B cell (primary cell): Measurements from ENCODE around the gene ATAT1. TPM values are rescaled to one million over a fixed set of nuclear protein-coding genes. Genes with fewer than 3 reads are reported as not detected.

Experiments used
- ATAC-seq: fragments of 200-7000 bp; cut with Tn5 transposase; one replicate; pipeline ENCODE4 v1.10.0; 2021; ENCODE audit warnings: low read depth, mild to moderate bottlenecking, moderate number of reproducible peaks, moderate library complexity
- CTCF ChIA-PET: fragments of 350-600 bp; sonication (Branson Sonifier 250); formaldehyde crosslinking; loops from one replicate; lab custom pipeline; 2021; ENCODE audit warnings: antibody characterized with exemption, inconsistent platforms; lab: Charles Lee
- POLR2A ChIA-PET: fragments of 350-600 bp; sonication (Branson Sonifier 250); formaldehyde crosslinking; loops from one replicate; lab custom pipeline; 2021; ENCODE audit warnings: antibody characterized with exemption; lab: Charles Lee
- DNase-seq: peaks from one replicate; pipeline ENCODE4 v3.0.0; 2013
- H2AFZ ChIP-seq: 2 replicates; pipeline ENCODE4 v1.6.1; 2012; ENCODE audit warnings: mild to moderate bottlenecking, low read depth, low read length; ENCODE audit not compliant: insufficient read depth, poor library complexity, severe bottlenecking
- H3K27ac ChIP-seq, 2 donors: 1 replicate in 1 of 2; 2 replicates in 1 of 2; pipeline ENCODE4 v1.5.1; 2012 to 2013; ENCODE audit warnings: low read length in 2 of 2, mild to moderate bottlenecking in 2 of 2, moderate library complexity in 1 of 2
- H3K27me3 ChIP-seq, 4 experiments: fragments of 200-600 bp in 1 of 4; sonication (generic) in 1 of 4; replicated peaks in 1 of 4; 1 replicate in 2 of 4; 2 replicates in 2 of 4; pipeline versions ENCODE4 v1.6.1 to v1.7.0; 2013 to 2016; ENCODE audit warnings: low read length in 3 of 4, mild to moderate bottlenecking in 2 of 4, mixed read lengths in 1 of 4, moderate library complexity in 1 of 4; ENCODE audit not compliant: insufficient read depth in 4 of 4, control insufficient read depth in 3 of 4; ENCODE audit errors: control extremely low read depth in 1 of 4
- H3K36me3 ChIP-seq, 2 experiments: replicated peaks in 1 of 2; 1 replicate in 1 of 2; 2 replicates in 1 of 2; pipeline versions ENCODE4 v1.6.1 to v1.7.1; 2013; ENCODE audit warnings: low read length in 1 of 2; ENCODE audit not compliant: insufficient read depth in 2 of 2, control insufficient read depth in 1 of 2; ENCODE audit errors: control extremely low read depth in 1 of 2, extremely low read depth in 1 of 2
- H3K4me1 ChIP-seq, 2 donors: fragments of 200-600 bp in 1 of 2; sonication (generic) in 1 of 2; 1 replicate in 1 of 2; 2 replicates in 1 of 2; pipeline versions ENCODE4 v1.5.1 to v1.6.1; 2013 to 2017; ENCODE audit warnings: low read length in 2 of 2; ENCODE audit not compliant: control insufficient read depth in 2 of 2, insufficient read depth in 2 of 2
- H3K4me2 ChIP-seq: replicated peaks from 2 replicates; pipeline ENCODE3; 2012; ENCODE audit warnings: mild to moderate bottlenecking, low read depth, low read length; ENCODE audit not compliant: poor library complexity, severe bottlenecking
- H3K4me3 ChIP-seq, 5 experiments: fragments of 200-600 bp in 1 of 5; sonication (generic) in 1 of 5; 1 replicate in 3 of 5; 2 replicates in 2 of 5; pipeline versions ENCODE4 v1.5.1 to v1.7.0; 2011 to 2016; ENCODE audit warnings: low read length in 4 of 5, mild to moderate bottlenecking in 4 of 5, low read depth in 2 of 5, control low read depth in 1 of 5, moderate library complexity in 1 of 5; ENCODE audit not compliant: insufficient read depth in 1 of 5; ENCODE audit errors: control extremely low read depth in 1 of 5, extremely low read depth in 1 of 5
- H3K79me2 ChIP-seq: fragments of 200-600 bp; sonication (generic); one replicate; pipeline ENCODE4 v1.6.0; 2016; ENCODE audit warnings: low read length; ENCODE audit not compliant: control insufficient read depth, insufficient read depth
- H3K9ac ChIP-seq: fragments of 200-600 bp; sonication (generic); 2 replicates; pipeline ENCODE4 v1.6.1; 2017; ENCODE audit warnings: mild to moderate bottlenecking, low read length, moderate library complexity
- H3K9me3 ChIP-seq, 3 donors: one replicate each; pipeline versions ENCODE4 v1.6.1 to v1.7.1; 2013; ENCODE audit warnings: low read length in 2 of 3; ENCODE audit not compliant: control insufficient read depth in 2 of 3, insufficient read depth in 1 of 3; ENCODE audit errors: control extremely low read depth in 1 of 3
- H4K20me1 ChIP-seq: 2 replicates; pipeline ENCODE4 v1.6.0; 2012; ENCODE audit warnings: mild to moderate bottlenecking, low read length; ENCODE audit not compliant: insufficient read depth, control insufficient read depth, poor library complexity, severe bottlenecking
- H3K27ac Mint-ChIP-seq: one replicate; pipeline ENCODE4 v1.8.0; 2021; ENCODE audit warnings: mixed read lengths
- H3K27me3 Mint-ChIP-seq: one replicate; pipeline ENCODE4 v1.8.0; 2021; ENCODE audit warnings: mixed read lengths
- H3K4me1 Mint-ChIP-seq: one replicate; pipeline ENCODE4 v1.8.0; 2021; ENCODE audit warnings: mixed read lengths
- H3K4me3 Mint-ChIP-seq: one replicate; pipeline ENCODE4 v1.8.0; 2021; ENCODE audit warnings: mixed read lengths
- H3K9me3 Mint-ChIP-seq: one replicate; pipeline ENCODE4 v1.8.0; 2022; ENCODE audit warnings: mixed read lengths; ENCODE audit not compliant: insufficient read depth
- EZH2 ChIP-seq: IDR thresholded peaks from 2 replicates; pipeline ENCODE4 v1.6.1; 2012; ENCODE audit warnings: borderline replicate concordance, low read depth, mild to moderate bottlenecking, moderate library complexity, low read length; ENCODE audit not compliant: insufficient read depth, poor library complexity, severe bottlenecking
- WGBS: methylation state at CpG from one replicate; pipeline ENCODE4 v1.1.5; 2013; ENCODE audit warnings: missing lambda C conversion rate; ENCODE audit not compliant: insufficient coverage; 5-methylcytosine and 5-hydroxymethylcytosine counted together
- intact Hi-C: fragments of 100-400 bp; cut with micrococcal nuclease; formaldehyde crosslinking; loops from one replicate; pipeline ENCODE4 v1.10.0; 2022
- polyA plus RNA-seq: library from polyadenylated mRNA; depleted of rRNA; stranded (reverse); fragments of >200 nt; gene quantifications from 2 replicates; pipeline ENCODE4 v1.2.3, GENCODE V29; 2012
- total RNA-seq, 2 donors: library from RNA; stranded (reverse); fragments of 120-200 nt in 1 of 2; gene quantifications; 1 replicate in 1 of 2; 2 replicates in 1 of 2; pipeline versions ENCODE4 v1.2.3 to v1.2.4, GENCODE V29; 2013 to 2022
- TF ChIP-seq, protein P1 (sequence below): fragments of 200-600 bp; IDR thresholded peaks from one replicate; pipeline ENCODE4 v1.8.0; 2022; ENCODE audit warnings: antibody characterized with exemption, mild to moderate bottlenecking

ATAT1 gene
- total and polyA plus RNA-seq, 2 donors (not counting 1 experiment from before 2014, with no cell fraction given): 15.7 to 21.5 TPM

GRCh38 chr6:30614843-30615218 is 11.8 kb upstream of the ATAT1 start:
- H3K4me3 Mint-ChIP-seq: peak overlapping the region; percentile 92
- H3K9me3 Mint-ChIP-seq: no peaks in the 10 kb centered on the region
- Histone ChIP-seq H3K4me2 (peak overlapping the region; percentile 82), H4K20me1 (peaks cover 3% of the 10 kb centered on the region), H3K27me3 (no peaks in the 10 kb centered on the region), H3K9me3 (no peaks in the 10 kb centered on the region), H2AFZ (peak overlapping the region; percentile 40), H3K4me1 (peaks cover 41 to 46% of the 10 kb centered on the region in 2 donors), H3K36me3 (peaks cover 4 to 20% of the 10 kb centered on the region in 2 experiments), H3K27ac (peak overlapping the region; percentile 99), H3K4me3 (peak overlapping the region; percentile 89 to 100 (median 98)), H3K79me2 (peaks cover 79% of the 10 kb centered on the region), H3K9ac (peak overlapping the region; percentile 100)
- H3K27ac Mint-ChIP-seq: peak overlapping the region; percentile 100
- ATAC-seq: peak; percentile 52
- intact Hi-C loops: loop anchor here (2.0 to 10.0 kb wide), 4 partner anchors 18 to 740 kb away; partner anchors contain the start of genes GTF2H4 and HLA-B
- DNase-seq: peak; percentile 95
- peaks cover 58% of the 10 kb centered on the region for H3K4me1 Mint-ChIP-seq
- CTCF ChIA-PET: interaction anchor here (0.6 to 4.8 kb wide), 18 partner anchors 10 to 1037 kb away, joined by 3 to 41 read pairs (median 4); partner anchors contain the start of genes DHX16 and MDC1
- TF ChIP-seq, protein P1, sequence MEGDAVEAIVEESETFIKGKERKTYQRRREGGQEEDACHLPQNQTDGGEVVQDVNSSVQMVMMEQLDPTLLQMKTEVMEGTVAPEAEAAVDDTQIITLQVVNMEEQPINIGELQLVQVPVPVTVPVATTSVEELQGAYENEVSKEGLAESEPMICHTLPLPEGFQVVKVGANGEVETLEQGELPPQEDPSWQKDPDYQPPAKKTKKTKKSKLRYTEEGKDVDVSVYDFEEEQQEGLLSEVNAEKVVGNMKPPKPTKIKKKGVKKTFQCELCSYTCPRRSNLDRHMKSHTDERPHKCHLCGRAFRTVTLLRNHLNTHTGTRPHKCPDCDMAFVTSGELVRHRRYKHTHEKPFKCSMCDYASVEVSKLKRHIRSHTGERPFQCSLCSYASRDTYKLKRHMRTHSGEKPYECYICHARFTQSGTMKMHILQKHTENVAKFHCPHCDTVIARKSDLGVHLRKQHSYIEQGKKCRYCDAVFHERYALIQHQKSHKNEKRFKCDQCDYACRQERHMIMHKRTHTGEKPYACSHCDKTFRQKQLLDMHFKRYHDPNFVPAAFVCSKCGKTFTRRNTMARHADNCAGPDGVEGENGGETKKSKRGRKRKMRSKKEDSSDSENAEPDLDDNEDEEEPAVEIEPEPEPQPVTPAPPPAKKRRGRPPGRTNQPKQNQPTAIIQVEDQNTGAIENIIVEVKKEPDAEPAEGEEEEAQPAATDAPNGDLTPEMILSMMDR: no peak
- POLR2A ChIA-PET: interaction anchor here (0.6 to 4.0 kb wide), 27 partner anchors 12 to 1730 kb away, joined by 3 to 22 read pairs (median 5); partner anchors contain the start of genes ABCF1, ATAT1, C6orf136 and DHX16
- no CpG with 5 or more reads among the region's 6 CpGs for WGBS
- H3K27me3 Mint-ChIP-seq: no peaks in the 10 kb centered on the region

DNA sequence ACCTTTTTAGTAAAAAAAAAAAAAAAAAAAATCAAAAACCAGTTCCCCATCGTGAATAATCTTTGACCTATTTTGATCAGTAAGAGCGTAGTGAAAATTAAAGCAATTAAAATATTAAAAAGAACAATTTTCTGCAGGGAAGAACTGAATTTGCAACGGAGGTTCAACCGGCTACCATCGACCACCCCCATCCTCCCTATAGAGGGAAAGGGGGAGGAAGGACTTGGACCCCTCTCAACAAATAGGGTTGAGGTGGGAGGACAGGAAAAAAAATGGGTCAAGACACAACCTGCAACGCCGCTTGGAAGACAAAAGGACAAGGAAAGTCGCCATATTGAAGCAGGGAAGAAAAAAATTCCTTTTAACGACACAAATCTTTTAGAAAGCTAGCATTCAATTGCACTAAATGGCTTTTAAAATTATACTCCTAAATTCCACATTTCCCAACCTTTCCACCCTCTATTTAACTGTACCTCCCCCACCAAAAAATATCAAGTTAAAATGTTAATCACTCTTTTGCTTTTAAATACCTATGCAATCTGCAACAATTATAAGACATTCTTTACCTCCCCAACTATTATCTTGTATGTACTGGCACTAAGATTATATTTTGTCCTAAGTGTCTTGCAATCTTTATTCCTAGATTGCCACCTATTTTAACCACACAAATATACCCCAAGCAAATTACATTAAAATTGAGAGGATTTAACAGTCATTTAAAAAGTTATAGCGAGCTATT is 11.3 kb upstream of the ATAT1 start:
- no peaks in the 10 kb centered on the region for H3K9me3 Mint-ChIP-seq
- no peaks in the 10 kb centered on the region for H4K20me1 ChIP-seq
- H3K27ac Mint-ChIP-seq: peak overlapping the region; percentile 100
- POLR2A ChIA-PET: interaction anchor here (0.6 to 4.0 kb wide), 29 partner anchors 11 to 1730 kb away, joined by 3 to 22 read pairs (median 5); partner anchors contain the start of genes ABCF1, ATAT1, C6orf136 and DHX16
- peak overlapping the region; percentile 82 for H3K4me2 ChIP-seq
- H3K4me3 Mint-ChIP-seq: peak overlapping the region; percentile 92
- H3K4me1 ChIP-seq: peaks cover 41 to 46% of the 10 kb centered on the region in 2 donors
- H2AFZ ChIP-seq: no peak overlapping the region
- peaks cover 4 to 24% of the 10 kb centered on the region in 2 experiments for H3K36me3 ChIP-seq
- H3K9me3 ChIP-seq: no peaks in the 10 kb centered on the region
- CTCF ChIA-PET: interaction anchor here (0.5 to 4.8 kb wide), 19 partner anchors 10 to 1037 kb away, joined by 3 to 41 read pairs (median 4); partner anchors contain the start of genes DHX16 and MDC1
- ATAC-seq (no peak), DNase-seq (peak; percentile 71)
- H3K79me2 ChIP-seq: peaks cover 73% of the 10 kb centered on the region
- H3K27me3 ChIP-seq: no peaks in the 10 kb centered on the region
- no peaks in the 10 kb centered on the region for H3K27me3 Mint-ChIP-seq
- H3K9ac ChIP-seq: peak overlapping the region; percentile 100
- TF ChIP-seq EZH2: no peak
- TF ChIP-seq, protein P1: no peak
- WGBS: 0% methylated on average over 4 of the region's 10 CpGs
- H3K4me3 ChIP-seq: peak overlapping the region; percentile 89 to 100 (median 98)
- intact Hi-C loops: loop anchor here (2.0 to 10.0 kb wide), 4 partner anchors 19 to 739 kb away; partner anchors contain the start of genes GTF2H4 and HLA-B
- peaks cover 52% of the 10 kb centered on the region for H3K4me1 Mint-ChIP-seq
- peak overlapping the region; percentile 99 for H3K27ac ChIP-seq
